Upper lobe of left lung (tissue), 4 donors: ENCODE results near the gene PPP3CA.

Experiments
- CTCF ChIP-seq, 6 experiments: fragments of 450-650 bp in 4 of 6; fragments of 200-600 bp in 2 of 6; sonication (generic) in 2 of 6; IDR thresholded peaks; one replicate each; pipeline ENCODE4 v1.5.1; 2016 to 2019; ENCODE audit warnings: antibody characterized with exemption in 6 of 6
- POLR2A ChIP-seq, 4 donors: fragments of 450-650 bp; IDR thresholded peaks; one replicate each; pipeline ENCODE4 v1.5.1; 2016 to 2017; ENCODE audit warnings: antibody characterized with exemption in 4 of 4, mild to moderate bottlenecking in 2 of 4

GRCh38 chr4:100977746-100978397 lies 369.5 kb downstream of the PPP3CA start:
- no peak for TF ChIP-seq POLR2A (IDR thresholded peaks at IDR 0.05)
- no peak for TF ChIP-seq CTCF (IDR thresholded peaks at IDR 0.05)
